NCI-H1694 treated with DMSO at 0.1 percent for 48 hours (cell line): Measurements from ENCODE around the gene AKR1E2.
"Not testable (repeated sequence)": the region's sequence is repeated elsewhere in the genome, so short reads cannot be mapped to it uniquely, and the experiment has no call there.

ENCODE experiments used
- DNase-seq: peaks from one replicate; lab custom pipeline; 2025; lab: John Stamatoyannopoulos, UW

The AKR1E2 gene

GRCh38 chr10:4813496-4813895, 12.5 kb upstream of the AKR1E2 start:
- DNase-seq: no peak

- DNase-seq: not testable (repeated sequence)
Observed at GRCh38 chr10:4815646-4816180, 10.3 kb upstream of the AKR1E2 start.

- DNase-seq: no peak
Observed at GRCh38 chr10:4816966-4817365, 9.0 kb upstream of the AKR1E2 start.

- no peak for DNase-seq
Observed at GRCh38 chr10:4819067-4819466, 6.9 kb upstream of the AKR1E2 start.

- no peak for DNase-seq
Observed at GRCh38 chr10:4819707-4820106, 6.3 kb upstream of the AKR1E2 start.

- no peak for DNase-seq
Observed at GRCh38 chr10:4820804-4821401, 5.1 kb upstream of the AKR1E2 start.

- no peak for DNase-seq
Observed at GRCh38 chr10:4822208-4822607, 3.8 kb upstream of the AKR1E2 start.

- no peak for DNase-seq
Observed at GRCh38 chr10:4824791-4825310, 1.2 kb upstream of the AKR1E2 start.

- DNase-seq: no peak
Observed at GRCh38 chr10:4825456-4825867, 545 bp upstream of the AKR1E2 start.

- no peak for DNase-seq
Observed at GRCh38 chr10:4826792-4827324, 851 bp downstream of the AKR1E2 start.

GRCh38 chr10:4828005-4828404, 2.0 kb downstream of the AKR1E2 start:
- DNase-seq: no peak

GRCh38 chr10:4830551-4830950, 4.5 kb downstream of the AKR1E2 start:
- no peak for DNase-seq

GRCh38 chr10:4831091-4831490, 5.1 kb downstream of the AKR1E2 start:
- no peak for DNase-seq

GRCh38 chr10:4833286-4833685, 7.3 kb downstream of the AKR1E2 start:
- no peak for DNase-seq

GRCh38 chr10:4834898-4835405, 8.9 kb downstream of the AKR1E2 start:
- no peak for DNase-seq

- DNase-seq: no peak
Observed at GRCh38 chr10:4835494-4835918, 9.5 kb downstream of the AKR1E2 start.

GRCh38 chr10:4836416-4836969, 10.5 kb downstream of the AKR1E2 start:
- DNase-seq: no peak

GRCh38 chr10:4837551-4837950, 11.5 kb downstream of the AKR1E2 start:
- DNase-seq: no peak

GRCh38 chr10:4838743-4839142, 12.7 kb downstream of the AKR1E2 start:
- DNase-seq: no peak

- no peak for DNase-seq
Observed at GRCh38 chr10:4839353-4839752, 13.3 kb downstream of the AKR1E2 start.

GRCh38 chr10:4840151-4840550, 14.1 kb downstream of the AKR1E2 start:
- DNase-seq: no peak

- no peak for DNase-seq
Observed at GRCh38 chr10:4843525-4844180, 17.6 kb downstream of the AKR1E2 start.

GRCh38 chr10:4844864-4845263, 18.9 kb downstream of the AKR1E2 start:
- no peak for DNase-seq
